ENCODE results near the gene RHCE. TPM values are rescaled to one million over a fixed set of nuclear protein-coding genes. Genes with fewer than 3 reads are reported as not detected.
"Not testable (repeated sequence)": the region's sequence is repeated elsewhere in the genome, so short reads cannot be mapped to it uniquely, and the experiment has no call there.

Gene RHCE
- total RNA-seq, 1 donor from 2014 or later: 0.08 TPM

DNA sequence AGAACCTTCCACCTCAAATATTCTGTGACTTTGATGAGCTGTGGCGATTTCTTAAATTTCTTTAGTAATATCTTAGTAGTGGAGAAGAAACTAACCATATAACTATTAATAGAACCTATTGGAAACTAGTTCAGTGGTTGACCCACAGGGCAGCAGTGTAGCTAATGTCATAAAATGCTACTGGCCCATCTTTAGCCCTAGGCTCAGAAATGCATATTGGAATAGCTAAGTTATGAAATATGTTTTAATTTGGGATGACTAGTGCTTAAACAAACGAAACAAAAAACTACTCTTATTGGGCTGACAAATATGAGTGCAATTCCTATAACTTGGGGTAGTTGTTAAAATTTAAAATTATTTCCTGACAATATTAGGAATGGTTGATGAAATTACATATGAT, 30.3 kb upstream of the RHCE start:
- H3K4me3 ChIP-seq (ENCODE audit: low read depth, low read length): no peak overlapping the region
- H3K27me3 ChIP-seq (ENCODE audit: control insufficient read depth, insufficient read depth, low read length): no peaks in the 10 kb centered on the region
- TF ChIP-seq, protein P1, sequence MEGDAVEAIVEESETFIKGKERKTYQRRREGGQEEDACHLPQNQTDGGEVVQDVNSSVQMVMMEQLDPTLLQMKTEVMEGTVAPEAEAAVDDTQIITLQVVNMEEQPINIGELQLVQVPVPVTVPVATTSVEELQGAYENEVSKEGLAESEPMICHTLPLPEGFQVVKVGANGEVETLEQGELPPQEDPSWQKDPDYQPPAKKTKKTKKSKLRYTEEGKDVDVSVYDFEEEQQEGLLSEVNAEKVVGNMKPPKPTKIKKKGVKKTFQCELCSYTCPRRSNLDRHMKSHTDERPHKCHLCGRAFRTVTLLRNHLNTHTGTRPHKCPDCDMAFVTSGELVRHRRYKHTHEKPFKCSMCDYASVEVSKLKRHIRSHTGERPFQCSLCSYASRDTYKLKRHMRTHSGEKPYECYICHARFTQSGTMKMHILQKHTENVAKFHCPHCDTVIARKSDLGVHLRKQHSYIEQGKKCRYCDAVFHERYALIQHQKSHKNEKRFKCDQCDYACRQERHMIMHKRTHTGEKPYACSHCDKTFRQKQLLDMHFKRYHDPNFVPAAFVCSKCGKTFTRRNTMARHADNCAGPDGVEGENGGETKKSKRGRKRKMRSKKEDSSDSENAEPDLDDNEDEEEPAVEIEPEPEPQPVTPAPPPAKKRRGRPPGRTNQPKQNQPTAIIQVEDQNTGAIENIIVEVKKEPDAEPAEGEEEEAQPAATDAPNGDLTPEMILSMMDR (IDR thresholded peaks at IDR 0.05; ENCODE audit: insufficient read depth, low read length, poor library complexity, severe bottlenecking): no peak
- H3K36me3 ChIP-seq (ENCODE audit: control insufficient read depth, insufficient read depth, low read length): no peaks in the 10 kb centered on the region
- DNase-seq (ENCODE audit: low read depth): no peak

DNA sequence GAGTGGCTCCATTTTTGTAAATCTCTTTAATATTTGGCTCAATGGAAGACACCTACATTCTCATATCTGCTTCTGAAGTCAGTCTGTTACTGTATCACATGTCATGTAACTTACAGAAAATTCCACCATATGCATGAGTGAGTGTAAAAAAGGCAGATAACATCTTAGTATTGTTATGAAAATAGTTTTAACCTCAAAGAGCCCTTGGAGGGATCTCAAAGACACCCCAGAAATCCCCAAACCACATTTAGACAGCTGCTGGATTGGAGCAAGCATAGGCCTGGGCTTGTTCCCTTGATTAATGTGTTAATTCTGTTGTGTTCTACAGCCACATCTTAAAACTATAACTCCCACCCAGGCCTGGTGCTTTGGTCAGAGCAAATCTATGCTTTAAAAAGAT, 26.9 kb upstream of the RHCE start:
- DNase-seq (ENCODE audit: low read depth): no peak
- H3K27me3 ChIP-seq (ENCODE audit: control insufficient read depth, insufficient read depth, low read length): no peaks in the 10 kb centered on the region
- TF ChIP-seq, protein P1 (IDR thresholded peaks at IDR 0.05; ENCODE audit: insufficient read depth, low read length, poor library complexity, severe bottlenecking): no peak
- no peak overlapping the region for H3K4me3 ChIP-seq (ENCODE audit: low read depth, low read length)
- no peaks in the 10 kb centered on the region for H3K36me3 ChIP-seq (ENCODE audit: control insufficient read depth, insufficient read depth, low read length)

DNA sequence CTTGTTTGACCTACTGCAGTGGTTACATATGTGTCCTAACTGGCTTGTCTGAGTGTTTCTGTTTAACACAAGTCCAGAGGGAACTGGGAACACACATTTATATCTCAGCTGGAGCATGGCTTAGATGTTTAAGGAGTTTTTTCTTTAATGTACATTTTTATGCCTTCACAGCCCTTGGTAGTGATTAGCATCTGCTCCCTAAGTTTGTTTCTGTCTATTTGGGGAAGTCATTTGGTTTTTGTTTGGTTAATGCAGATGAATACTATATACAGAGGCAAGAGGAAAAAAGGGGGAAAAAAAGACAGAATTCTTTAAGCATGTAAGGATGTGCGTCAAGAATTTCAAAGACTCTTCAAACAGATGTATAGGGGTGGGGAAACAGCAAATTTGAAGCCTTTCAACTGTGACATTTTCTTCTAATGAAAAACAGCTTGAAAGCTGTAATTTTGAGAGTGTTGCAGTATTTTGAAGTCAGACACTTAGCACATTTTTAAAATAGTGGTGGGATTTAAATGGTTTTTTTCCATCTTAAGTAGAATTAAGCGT, 25.4 kb upstream of the RHCE start:
- H3K4me3 ChIP-seq (ENCODE audit: low read depth, low read length): no peak overlapping the region
- no peaks in the 10 kb centered on the region for H3K36me3 ChIP-seq (ENCODE audit: control insufficient read depth, insufficient read depth, low read length)
- no peaks in the 10 kb centered on the region for H3K27me3 ChIP-seq (ENCODE audit: control insufficient read depth, insufficient read depth, low read length)
- DNase-seq (ENCODE audit: low read depth): no peak
- TF ChIP-seq, protein P1 (IDR thresholded peaks at IDR 0.05; ENCODE audit: insufficient read depth, low read length, poor library complexity, severe bottlenecking): no peak

DNA sequence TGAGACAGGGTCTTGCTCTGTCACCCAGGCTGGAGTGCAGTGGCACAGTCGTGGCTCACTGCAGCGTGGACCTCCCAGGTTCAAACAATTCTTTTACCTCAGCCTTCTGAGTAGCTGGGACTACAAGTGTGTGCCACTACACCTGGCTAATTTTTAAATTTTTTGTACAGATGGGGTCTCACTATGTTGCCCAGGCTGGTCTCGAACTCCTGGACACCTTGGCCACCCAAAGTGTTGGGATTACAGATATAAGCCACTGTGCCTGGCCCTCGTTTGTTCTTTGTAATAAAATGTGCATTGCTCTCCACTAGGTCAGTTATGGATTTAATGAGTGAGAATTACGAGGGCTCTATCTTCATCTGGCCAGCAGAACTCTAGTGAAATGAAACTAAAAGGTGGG, 24.0 kb upstream of the RHCE start:
- H3K4me3 ChIP-seq (ENCODE audit: low read depth, low read length); DNase-seq (ENCODE audit: low read depth); H3K36me3 ChIP-seq (ENCODE audit: control insufficient read depth, insufficient read depth, low read length); H3K27me3 ChIP-seq (ENCODE audit: control insufficient read depth, insufficient read depth, low read length): not testable (repeated sequence)

DNA sequence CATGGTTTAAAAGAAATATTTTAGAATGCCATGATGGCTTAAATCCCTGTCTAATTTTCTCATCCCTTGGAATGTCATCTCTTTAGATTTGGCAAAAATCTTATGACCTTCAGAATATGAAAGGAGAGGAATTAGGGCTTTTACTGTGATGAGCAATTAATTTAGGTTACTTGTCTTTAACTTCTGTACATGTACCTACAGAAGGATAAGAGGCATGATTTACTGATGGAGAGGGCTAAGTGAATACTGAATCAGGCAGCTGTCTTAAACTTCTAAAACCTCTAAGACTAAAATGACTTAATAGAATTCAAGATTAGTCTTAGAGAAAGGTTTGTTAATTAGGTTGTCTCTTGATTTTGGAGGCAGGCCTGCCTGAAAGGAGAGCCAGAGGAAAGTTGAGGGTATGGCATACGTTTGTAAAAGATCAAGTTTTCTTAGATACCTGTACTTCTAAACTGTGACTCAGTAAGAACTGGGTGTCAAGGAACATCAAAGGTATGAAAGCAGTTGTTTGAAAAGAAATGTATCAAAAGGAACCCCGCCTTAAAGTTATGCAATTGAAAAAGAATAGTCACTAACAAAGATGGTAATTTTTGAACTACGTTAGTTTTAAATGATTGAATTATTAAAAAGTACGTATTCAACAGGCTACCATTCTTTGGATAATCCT, 22.5 kb upstream of the RHCE start:
- no peaks in the 10 kb centered on the region for H3K36me3 ChIP-seq (ENCODE audit: control insufficient read depth, insufficient read depth, low read length)
- no peaks in the 10 kb centered on the region for H3K27me3 ChIP-seq (ENCODE audit: control insufficient read depth, insufficient read depth, low read length)
- TF ChIP-seq, protein P1 (IDR thresholded peaks at IDR 0.05; ENCODE audit: insufficient read depth, low read length, poor library complexity, severe bottlenecking): no peak
- H3K4me3 ChIP-seq (ENCODE audit: low read depth, low read length): no peak overlapping the region
- no peak for DNase-seq (ENCODE audit: low read depth)

DNA sequence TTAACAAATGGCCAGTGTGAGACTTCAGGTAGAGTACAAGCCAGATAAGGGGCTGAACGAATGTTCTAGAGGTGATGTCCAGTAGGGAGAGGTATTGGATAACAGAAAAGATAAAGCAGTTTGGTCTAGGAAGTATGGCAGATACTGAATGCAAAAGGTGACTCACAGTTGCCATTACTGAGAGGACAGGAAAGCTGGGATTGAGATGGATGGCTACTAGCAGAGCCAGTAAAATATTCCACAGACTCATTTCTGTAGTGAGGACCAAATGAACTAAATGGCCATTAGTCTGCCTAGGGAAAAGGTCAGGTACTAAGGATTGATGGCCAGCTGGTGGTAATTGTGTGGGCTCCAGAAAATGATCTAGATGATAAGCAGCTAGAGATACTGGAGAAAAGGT, 21.6 kb upstream of the RHCE start:
- DNase-seq (ENCODE audit: low read depth): no peak
- Histone ChIP-seq H3K36me3 (ENCODE audit: control insufficient read depth, insufficient read depth, low read length) (no peaks in the 10 kb centered on the region), H3K4me3 (ENCODE audit: low read depth, low read length) (no peak overlapping the region), H3K27me3 (ENCODE audit: control insufficient read depth, insufficient read depth, low read length) (no peaks in the 10 kb centered on the region)
- TF ChIP-seq, protein P1 (IDR thresholded peaks at IDR 0.05; ENCODE audit: insufficient read depth, low read length, poor library complexity, severe bottlenecking): no peak

Measured in kidney epithelial cell (primary cell).